K562 (cell line): ENCODE results near the gene TM4SF20. TPM values are rescaled to one million over a fixed set of nuclear protein-coding genes. Genes with fewer than 3 reads are reported as not detected.

ENCODE experiments used
- ASH1L ChIP-seq: fragments of 450-650 bp; IDR thresholded peaks from 2 replicates; pipeline ENCODE4 v1.6.1; 2018; ENCODE audit warnings: borderline replicate concordance, mild to moderate bottlenecking, low read depth; ENCODE audit not compliant: partially characterized antibody
- C11orf30 ChIP-seq: fragments of 450-650 bp; IDR thresholded peaks from 2 replicates; pipeline ENCODE4 v1.6.1; 2016; ENCODE audit warnings: low read depth, mild to moderate bottlenecking
- CHD2 ChIP-seq: IDR thresholded peaks from 2 replicates; pipeline ENCODE4 v1.6.1; 2011; ENCODE audit warnings: low read depth, low read length
- FOXP1 ChIP-seq: sonication (generic); formaldehyde crosslinking; IDR thresholded peaks from 2 replicates; pipeline ENCODE4 v1.8.0; 2022; ENCODE audit warnings: mild to moderate bottlenecking, missing genetic modification reagents
- GTF2F1 ChIP-seq: IDR thresholded peaks from 2 replicates; pipeline ENCODE4 v1.6.1; 2011; ENCODE audit warnings: low read depth, low read length, improper control_type of control experiment
- KDM1A ChIP-seq, 2 experiments: fragments of 450-650 bp; IDR thresholded peaks; 2 replicates each; pipeline ENCODE4 v1.6.1; 2016; ENCODE audit warnings: mild to moderate bottlenecking in 2 of 2
- KLF16 ChIP-seq: IDR thresholded peaks from 2 replicates; pipeline ENCODE4 v1.6.1; 2016; ENCODE audit warnings: antibody characterized with exemption
- MAFG ChIP-seq: fragments of 450-650 bp; conservative IDR thresholded peaks from 2 replicates; pipeline ENCODE4 v1.6.1; 2016; ENCODE audit warnings: missing genetic modification characterization, missing compliant biosample characterization
- MED1 ChIP-seq: sonication (generic); formaldehyde crosslinking; IDR thresholded peaks from 2 replicates; pipeline ENCODE4 v1.8.1; 2023; ENCODE audit warnings: missing genetic modification reagents, borderline replicate concordance
- MXI1 ChIP-seq: IDR thresholded peaks from 2 replicates; pipeline ENCODE4 v1.6.1; 2011; ENCODE audit warnings: low read depth, mild to moderate bottlenecking, improper control_type of control experiment, low read length
- NCOA1 ChIP-seq: fragments of 450-650 bp; IDR thresholded peaks from 2 replicates; pipeline ENCODE4 v1.6.1; 2016; ENCODE audit warnings: low read depth
- NELFE ChIP-seq: IDR thresholded peaks from 2 replicates; pipeline ENCODE4 v1.6.1; 2011; ENCODE audit warnings: mild to moderate bottlenecking; ENCODE audit not compliant: insufficient read depth, insufficient read length
- POLR2B ChIP-seq: fragments of 450-650 bp; IDR thresholded peaks from 2 replicates; pipeline ENCODE4 v1.6.1; 2018; ENCODE audit warnings: low read depth; ENCODE audit not compliant: partially characterized antibody
- SAP30 ChIP-seq: fragments of 200-600 bp; sonication (generic); IDR thresholded peaks from 2 replicates; pipeline ENCODE4 v1.6.1; 2012; ENCODE audit warnings: borderline replicate concordance, low read depth, mild to moderate bottlenecking, moderate library complexity, low read length, control low read depth, inconsistent platforms; ENCODE audit not compliant: insufficient read depth, poor library complexity, severe bottlenecking
- SUPT5H ChIP-seq: fragments of 450-650 bp; IDR thresholded peaks from 2 replicates; pipeline ENCODE4 v1.6.1; 2016
- ZNF146 ChIP-seq: IDR thresholded peaks from one replicate; pipeline ENCODE4 v1.6.1; 2018; ENCODE audit warnings: missing compliant biosample characterization; ENCODE audit not compliant: unreplicated experiment
- ZNF354B ChIP-seq: fragments of 250-450 bp; sonication (Bioruptor Pico); IDR thresholded peaks from 2 replicates; pipeline ENCODE4 v1.4.0; 2020
- polyA plus RNA-seq, 8 experiments: library from polyadenylated mRNA; depleted of rRNA in 4 of 8; stranded (reverse) in 5 of 8; unstranded in 3 of 8; fragments of >200 nt; fragmentation: Nextera tagmentation in 2 of 8; fragmentation: Illumina TruSeq in 1 of 8; extraction: Ambion mirVana in 2 of 8; extraction: Trizol in 1 of 8; gene quantifications; 2 replicates each; pipeline versions ENCODE4 v1.2.1 to v1.2.3, GENCODE V29; 2011 to 2014; ENCODE audit warnings: inconsistent platforms in 1 of 8, missing spikeins in 1 of 8
- total RNA-seq, 7 experiments: library from RNA; depleted of rRNA in 6 of 7; stranded (reverse); fragments of >200 nt in 6 of 7; fragmentation: Illumina TruSeq in 2 of 7; extraction: Trizol in 2 of 7; gene quantifications; 2 replicates each; pipeline versions ENCODE4 v1.2.1 to v1.2.3, GENCODE V29; 2011 to 2021; ENCODE audit warnings: low replicate concordance in 1 of 7
- TF ChIP-seq, protein P1 (sequence below): fragments of 200-800 bp; sonication (Bioruptor generic); IDR thresholded peaks from 2 replicates; pipeline ENCODE4 v1.6.1; 2017; ENCODE audit warnings: missing genetic modification characterization, missing compliant biosample characterization
- TF ChIP-seq, protein P2 (sequence below): fragments of 450-650 bp; formaldehyde crosslinking; conservative IDR thresholded peaks from 2 replicates; pipeline ENCODE4 v1.4.0; 2022; ENCODE audit warnings: mild to moderate bottlenecking, missing genetic modification characterization
- TF ChIP-seq, protein P3 (sequence below): sonication (generic); formaldehyde crosslinking; IDR thresholded peaks from 2 replicates; pipeline ENCODE4 v1.8.1; 2023; ENCODE audit warnings: mild to moderate bottlenecking, missing genetic modification reagents

TM4SF20 gene
- total and polyA plus RNA-seq, 9 of the 15 experiments (the other 6 are each of a cell fraction or from before 2014, with no cell fraction given): not detected

DNA sequence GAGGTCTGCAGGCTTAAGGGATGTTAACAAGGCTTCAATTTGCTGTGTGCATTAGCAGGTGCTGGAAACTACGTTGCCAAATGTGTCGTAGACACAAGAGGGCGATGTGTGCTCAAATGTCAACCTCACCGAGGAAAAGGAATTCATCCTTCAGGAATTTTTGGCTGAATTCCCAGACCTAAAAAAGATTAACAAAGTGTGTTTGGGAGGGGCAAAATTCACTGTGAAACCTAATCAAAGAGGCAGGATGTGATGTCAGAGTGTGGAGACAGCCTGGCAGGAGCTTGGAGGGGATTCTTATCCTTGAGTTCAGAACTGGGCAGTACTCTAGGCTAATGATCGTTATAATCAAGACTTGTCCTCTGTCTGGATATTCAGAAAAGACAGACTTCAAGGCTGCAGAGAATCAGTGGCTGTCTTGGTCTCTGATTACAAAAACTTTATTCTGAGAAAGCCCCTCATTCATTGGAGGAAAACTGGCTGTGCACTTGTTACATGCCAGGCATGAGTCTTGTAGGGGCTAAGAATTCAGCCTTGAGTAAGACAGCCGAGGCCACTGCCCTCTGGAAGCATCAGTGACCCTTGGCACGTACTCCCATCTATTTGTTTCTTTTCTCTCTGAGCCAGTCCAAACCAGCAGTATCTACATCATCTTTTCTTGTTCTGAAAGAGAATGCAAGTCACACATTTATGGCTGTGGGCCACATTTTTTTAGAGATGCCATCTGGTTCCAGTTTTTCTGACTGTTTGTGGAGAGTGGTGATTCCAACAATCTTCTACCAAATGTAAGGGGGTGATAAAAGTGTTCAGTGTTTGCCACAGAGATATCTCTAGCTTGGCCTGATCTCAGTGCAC is 27.3 kb upstream of the TM4SF20 start (continued):
- TF ChIP-seq, protein P1, sequence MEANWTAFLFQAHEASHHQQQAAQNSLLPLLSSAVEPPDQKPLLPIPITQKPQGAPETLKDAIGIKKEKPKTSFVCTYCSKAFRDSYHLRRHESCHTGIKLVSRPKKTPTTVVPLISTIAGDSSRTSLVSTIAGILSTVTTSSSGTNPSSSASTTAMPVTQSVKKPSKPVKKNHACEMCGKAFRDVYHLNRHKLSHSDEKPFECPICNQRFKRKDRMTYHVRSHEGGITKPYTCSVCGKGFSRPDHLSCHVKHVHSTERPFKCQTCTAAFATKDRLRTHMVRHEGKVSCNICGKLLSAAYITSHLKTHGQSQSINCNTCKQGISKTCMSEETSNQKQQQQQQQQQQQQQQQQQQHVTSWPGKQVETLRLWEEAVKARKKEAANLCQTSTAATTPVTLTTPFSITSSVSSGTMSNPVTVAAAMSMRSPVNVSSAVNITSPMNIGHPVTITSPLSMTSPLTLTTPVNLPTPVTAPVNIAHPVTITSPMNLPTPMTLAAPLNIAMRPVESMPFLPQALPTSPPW (CRISPR knock-in tag): 0 out of 2 replicates have a peak, but pooled peaks have one; percentile 22
- TF ChIP-seq ASH1L: no peak
- TF ChIP-seq ZNF146 (CRISPR knock-in tag): no peak
- TF ChIP-seq KDM1A (IDR thresholded peaks at IDR 0.05): peak; percentile 54 to 55; a peak in 3 of 4 replicates
- TF ChIP-seq POLR2B: no peak
- TF ChIP-seq, protein P2, sequence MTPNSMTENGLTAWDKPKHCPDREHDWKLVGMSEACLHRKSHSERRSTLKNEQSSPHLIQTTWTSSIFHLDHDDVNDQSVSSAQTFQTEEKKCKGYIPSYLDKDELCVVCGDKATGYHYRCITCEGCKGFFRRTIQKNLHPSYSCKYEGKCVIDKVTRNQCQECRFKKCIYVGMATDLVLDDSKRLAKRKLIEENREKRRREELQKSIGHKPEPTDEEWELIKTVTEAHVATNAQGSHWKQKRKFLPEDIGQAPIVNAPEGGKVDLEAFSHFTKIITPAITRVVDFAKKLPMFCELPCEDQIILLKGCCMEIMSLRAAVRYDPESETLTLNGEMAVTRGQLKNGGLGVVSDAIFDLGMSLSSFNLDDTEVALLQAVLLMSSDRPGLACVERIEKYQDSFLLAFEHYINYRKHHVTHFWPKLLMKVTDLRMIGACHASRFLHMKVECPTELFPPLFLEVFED (CRISPR knock-in tag): no peak
- no peak for TF ChIP-seq SUPT5H
- TF ChIP-seq MAFG (tag): peak; percentile 70
- TF ChIP-seq CHD2: no peak
- TF ChIP-seq C11orf30: peak; percentile 79
- TF ChIP-seq MED1 (CRISPR knock-in tag): no peak
- no peak for TF ChIP-seq SAP30
- no peak for TF ChIP-seq NELFE
- TF ChIP-seq MXI1: no peak
- TF ChIP-seq, protein P3, sequence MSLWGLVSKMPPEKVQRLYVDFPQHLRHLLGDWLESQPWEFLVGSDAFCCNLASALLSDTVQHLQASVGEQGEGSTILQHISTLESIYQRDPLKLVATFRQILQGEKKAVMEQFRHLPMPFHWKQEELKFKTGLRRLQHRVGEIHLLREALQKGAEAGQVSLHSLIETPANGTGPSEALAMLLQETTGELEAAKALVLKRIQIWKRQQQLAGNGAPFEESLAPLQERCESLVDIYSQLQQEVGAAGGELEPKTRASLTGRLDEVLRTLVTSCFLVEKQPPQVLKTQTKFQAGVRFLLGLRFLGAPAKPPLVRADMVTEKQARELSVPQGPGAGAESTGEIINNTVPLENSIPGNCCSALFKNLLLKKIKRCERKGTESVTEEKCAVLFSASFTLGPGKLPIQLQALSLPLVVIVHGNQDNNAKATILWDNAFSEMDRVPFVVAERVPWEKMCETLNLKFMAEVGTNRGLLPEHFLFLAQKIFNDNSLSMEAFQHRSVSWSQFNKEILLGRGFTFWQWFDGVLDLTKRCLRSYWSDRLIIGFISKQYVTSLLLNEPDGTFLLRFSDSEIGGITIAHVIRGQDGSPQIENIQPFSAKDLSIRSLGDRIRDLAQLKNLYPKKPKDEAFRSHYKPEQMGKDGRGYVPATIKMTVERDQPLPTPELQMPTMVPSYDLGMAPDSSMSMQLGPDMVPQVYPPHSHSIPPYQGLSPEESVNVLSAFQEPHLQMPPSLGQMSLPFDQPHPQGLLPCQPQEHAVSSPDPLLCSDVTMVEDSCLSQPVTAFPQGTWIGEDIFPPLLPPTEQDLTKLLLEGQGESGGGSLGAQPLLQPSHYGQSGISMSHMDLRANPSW (CRISPR knock-in tag): no peak
- TF ChIP-seq NCOA1: no peak
- no peak for TF ChIP-seq ZNF354B (CRISPR knock-in tag)
- TF ChIP-seq KLF16: peak; percentile 14; the same call in 1 of the 2 replicates
- TF ChIP-seq FOXP1 (CRISPR knock-in tag): no peak
- TF ChIP-seq GTF2F1: no peak
